Esophagus squamous epithelium (tissue), 4 donors: Measurements from ENCODE around the gene RNF13.

ENCODE experiments used
- POLR2A ChIP-seq, 4 donors: fragments of 450-650 bp; IDR thresholded peaks; one replicate each; pipeline ENCODE4 v1.6.1; 2017; ENCODE audit warnings: antibody characterized with exemption in 4 of 4, mild to moderate bottlenecking in 4 of 4, moderate library complexity in 3 of 4
- TF ChIP-seq, protein P1 (sequence below), 6 experiments: fragments of 450-650 bp in 4 of 6; fragments of 200-600 bp in 2 of 6; sonication (generic) in 2 of 6; IDR thresholded peaks; one replicate each; pipeline ENCODE4 v1.5.1; 2016 to 2019; ENCODE audit warnings: antibody characterized with exemption in 6 of 6, mild to moderate bottlenecking in 4 of 6, moderate library complexity in 4 of 6

GRCh38 chr3:149771652-149772271 lies 41.3 kb upstream of the RNF13 start:
- TF ChIP-seq, protein P1, sequence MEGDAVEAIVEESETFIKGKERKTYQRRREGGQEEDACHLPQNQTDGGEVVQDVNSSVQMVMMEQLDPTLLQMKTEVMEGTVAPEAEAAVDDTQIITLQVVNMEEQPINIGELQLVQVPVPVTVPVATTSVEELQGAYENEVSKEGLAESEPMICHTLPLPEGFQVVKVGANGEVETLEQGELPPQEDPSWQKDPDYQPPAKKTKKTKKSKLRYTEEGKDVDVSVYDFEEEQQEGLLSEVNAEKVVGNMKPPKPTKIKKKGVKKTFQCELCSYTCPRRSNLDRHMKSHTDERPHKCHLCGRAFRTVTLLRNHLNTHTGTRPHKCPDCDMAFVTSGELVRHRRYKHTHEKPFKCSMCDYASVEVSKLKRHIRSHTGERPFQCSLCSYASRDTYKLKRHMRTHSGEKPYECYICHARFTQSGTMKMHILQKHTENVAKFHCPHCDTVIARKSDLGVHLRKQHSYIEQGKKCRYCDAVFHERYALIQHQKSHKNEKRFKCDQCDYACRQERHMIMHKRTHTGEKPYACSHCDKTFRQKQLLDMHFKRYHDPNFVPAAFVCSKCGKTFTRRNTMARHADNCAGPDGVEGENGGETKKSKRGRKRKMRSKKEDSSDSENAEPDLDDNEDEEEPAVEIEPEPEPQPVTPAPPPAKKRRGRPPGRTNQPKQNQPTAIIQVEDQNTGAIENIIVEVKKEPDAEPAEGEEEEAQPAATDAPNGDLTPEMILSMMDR (IDR thresholded peaks at IDR 0.05): peak; percentile 26 to 76 (median 56)
- no peak for TF ChIP-seq POLR2A (IDR thresholded peaks at IDR 0.05)
